Glutamatergic neuron (in vitro differentiated cells): ENCODE data around the gene NEK8. TPM values are rescaled to one million over a fixed set of nuclear protein-coding genes. Genes with fewer than 3 reads are reported as not detected.

Source experiments
- DNase-seq: peaks from one replicate; pipeline ENCODE4 v3.0.0; 2022
- H3K27ac Mint-ChIP-seq: one replicate; pipeline ENCODE4 v1.8.0; 2020; ENCODE audit warnings: mild to moderate bottlenecking, mixed read lengths, inconsistent platforms; ENCODE audit not compliant: unreplicated experiment
- H3K27me3 Mint-ChIP-seq: one replicate; pipeline ENCODE4 v1.8.0; 2020; ENCODE audit warnings: mild to moderate bottlenecking, moderate library complexity, mixed read lengths, inconsistent platforms; ENCODE audit not compliant: unreplicated experiment
- H3K36me3 Mint-ChIP-seq: one replicate; pipeline ENCODE4 v1.8.0; 2020; ENCODE audit warnings: mild to moderate bottlenecking, mixed read lengths, inconsistent platforms; ENCODE audit not compliant: unreplicated experiment
- H3K4me1 Mint-ChIP-seq: one replicate; pipeline ENCODE4 v1.8.0; 2020; ENCODE audit warnings: mild to moderate bottlenecking, low read depth, mixed read lengths, inconsistent platforms; ENCODE audit not compliant: unreplicated experiment
- H3K4me3 Mint-ChIP-seq: one replicate; pipeline ENCODE4 v1.8.0; 2020; ENCODE audit warnings: mild to moderate bottlenecking, mixed read lengths, inconsistent platforms; ENCODE audit not compliant: unreplicated experiment
- H3K9me3 Mint-ChIP-seq: one replicate; pipeline ENCODE4 v1.8.0; 2020; ENCODE audit warnings: mild to moderate bottlenecking, moderate library complexity, mixed read lengths, inconsistent platforms; ENCODE audit not compliant: unreplicated experiment
- total RNA-seq: library from RNA; stranded (reverse); fragmentation: NEBNext Ultra II Directional; extraction: Animal tissue kit (Norgen Biotek cat#: 25700); gene quantifications from one replicate; pipeline ENCODE4 v1.2.1, GENCODE V29; 2021; ENCODE audit not compliant: unreplicated experiment
- TF ChIP-seq, protein P1 (sequence below): fragments of 200-600 bp; sonication (generic); IDR thresholded peaks from one replicate; pipeline ENCODE4 v1.5.0; 2021; ENCODE audit not compliant: partially characterized antibody, unreplicated experiment

Gene NEK8
- total RNA-seq, 1 donor from 2014 or later: 5.9 TPM

GRCh38 chr17:28748852-28749515 is 20.4 kb downstream of the NEK8 start:
- H3K4me3 Mint-ChIP-seq: no peak overlapping the region
- peaks cover 13% of the 10 kb centered on the region for H3K4me1 Mint-ChIP-seq
- H3K27me3 Mint-ChIP-seq: peaks cover 30% of the 10 kb centered on the region
- no peak for DNase-seq
- TF ChIP-seq, protein P1, sequence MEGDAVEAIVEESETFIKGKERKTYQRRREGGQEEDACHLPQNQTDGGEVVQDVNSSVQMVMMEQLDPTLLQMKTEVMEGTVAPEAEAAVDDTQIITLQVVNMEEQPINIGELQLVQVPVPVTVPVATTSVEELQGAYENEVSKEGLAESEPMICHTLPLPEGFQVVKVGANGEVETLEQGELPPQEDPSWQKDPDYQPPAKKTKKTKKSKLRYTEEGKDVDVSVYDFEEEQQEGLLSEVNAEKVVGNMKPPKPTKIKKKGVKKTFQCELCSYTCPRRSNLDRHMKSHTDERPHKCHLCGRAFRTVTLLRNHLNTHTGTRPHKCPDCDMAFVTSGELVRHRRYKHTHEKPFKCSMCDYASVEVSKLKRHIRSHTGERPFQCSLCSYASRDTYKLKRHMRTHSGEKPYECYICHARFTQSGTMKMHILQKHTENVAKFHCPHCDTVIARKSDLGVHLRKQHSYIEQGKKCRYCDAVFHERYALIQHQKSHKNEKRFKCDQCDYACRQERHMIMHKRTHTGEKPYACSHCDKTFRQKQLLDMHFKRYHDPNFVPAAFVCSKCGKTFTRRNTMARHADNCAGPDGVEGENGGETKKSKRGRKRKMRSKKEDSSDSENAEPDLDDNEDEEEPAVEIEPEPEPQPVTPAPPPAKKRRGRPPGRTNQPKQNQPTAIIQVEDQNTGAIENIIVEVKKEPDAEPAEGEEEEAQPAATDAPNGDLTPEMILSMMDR: no peak
- peaks cover 24% of the 10 kb centered on the region for H3K9me3 Mint-ChIP-seq
- H3K36me3 Mint-ChIP-seq: no peaks in the 10 kb centered on the region
- peak overlapping the region; percentile 52 for H3K27ac Mint-ChIP-seq

DNA sequence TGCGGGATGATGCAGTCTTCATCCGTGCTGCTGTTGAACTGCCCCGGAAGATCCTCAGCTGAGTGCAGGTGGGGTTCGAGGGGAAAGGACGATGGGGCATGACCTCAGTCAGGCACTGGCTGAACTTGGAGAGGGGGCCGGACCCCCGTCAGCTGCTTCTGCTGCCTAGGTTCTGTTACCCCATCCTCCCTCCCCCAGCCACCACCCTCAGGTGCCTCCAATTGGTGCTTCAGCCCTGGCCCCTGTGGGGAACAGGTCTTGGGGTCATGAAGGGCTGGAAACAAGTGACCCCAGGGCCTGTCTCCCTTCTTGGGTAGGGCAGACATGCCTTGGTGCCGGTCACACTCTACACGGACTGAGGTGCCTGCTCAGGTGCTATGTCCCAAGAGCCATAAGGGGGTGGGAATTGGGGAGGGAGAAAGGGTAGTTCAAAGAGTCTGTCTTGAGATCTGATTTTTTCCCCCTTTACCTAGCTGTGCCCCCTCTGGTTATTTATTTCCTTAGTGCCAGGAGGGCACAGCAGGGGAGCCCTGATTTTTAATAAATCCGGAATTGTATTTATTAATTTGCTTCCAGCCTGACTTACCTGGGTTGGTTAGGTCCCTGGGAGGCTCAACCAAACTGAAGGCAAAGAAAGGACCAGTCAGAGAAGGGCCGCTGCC is 21.1 kb downstream of the NEK8 start:
- no peak overlapping the region for H3K27ac Mint-ChIP-seq
- H3K36me3 Mint-ChIP-seq: no peaks in the 10 kb centered on the region
- peaks cover 13% of the 10 kb centered on the region for H3K4me1 Mint-ChIP-seq
- peak overlapping the region; percentile 61 for H3K4me3 Mint-ChIP-seq
- H3K27me3 Mint-ChIP-seq: peaks cover 28% of the 10 kb centered on the region
- no peak for DNase-seq
- TF ChIP-seq, protein P1: no peak
- peaks cover 24% of the 10 kb centered on the region for H3K9me3 Mint-ChIP-seq

DNA sequence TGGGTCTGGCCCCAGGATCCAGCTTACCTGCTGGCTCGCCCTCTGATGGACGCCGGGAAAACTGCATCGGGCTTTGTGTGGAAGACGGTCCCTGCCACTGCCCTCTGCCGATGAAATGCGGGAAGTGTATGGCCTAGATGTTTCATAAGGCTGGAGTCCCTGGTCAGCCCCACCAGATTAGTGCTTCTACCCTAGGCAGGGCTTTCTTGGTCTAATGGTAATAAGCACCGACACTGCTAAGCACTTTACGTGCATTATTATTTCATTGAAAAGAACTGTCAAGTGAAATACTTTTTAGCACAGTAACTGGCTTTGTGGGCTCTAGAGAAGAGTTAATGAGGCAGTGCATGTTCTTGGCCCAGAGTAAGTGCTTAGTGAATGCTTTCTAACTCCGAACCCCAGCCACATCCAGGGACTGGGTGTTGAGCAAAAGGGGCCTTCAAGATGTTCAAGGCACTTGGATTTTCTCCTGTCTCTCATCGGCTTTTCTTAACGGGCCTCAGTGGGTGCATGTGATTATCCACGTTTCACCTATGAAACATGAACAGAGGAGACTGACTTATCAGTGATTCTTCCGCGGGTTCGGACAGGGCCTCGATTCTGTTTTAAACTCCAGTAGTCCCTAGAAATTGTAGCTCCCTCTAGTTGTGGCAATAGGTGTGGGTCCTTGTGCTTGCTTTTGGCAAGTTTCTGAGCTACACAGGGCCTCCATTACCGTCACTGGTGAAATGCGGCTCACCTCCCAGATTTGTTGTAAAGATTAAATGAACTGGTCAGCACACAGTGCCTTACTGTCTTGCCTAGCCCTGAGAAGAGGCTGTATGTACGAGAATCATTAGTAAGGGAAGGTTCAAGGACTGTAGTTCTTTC is 21.8 kb downstream of the NEK8 start:
- peak; percentile 96 for DNase-seq
- H3K4me1 Mint-ChIP-seq: peaks cover 13% of the 10 kb centered on the region
- peak overlapping the region; percentile 48 for H3K27ac Mint-ChIP-seq
- peaks cover 23% of the 10 kb centered on the region for H3K27me3 Mint-ChIP-seq
- H3K4me3 Mint-ChIP-seq: peak overlapping the region; percentile 61
- H3K9me3 Mint-ChIP-seq: peaks cover 19% of the 10 kb centered on the region
- TF ChIP-seq, protein P1: peak; percentile 95
- no peaks in the 10 kb centered on the region for H3K36me3 Mint-ChIP-seq

DNA sequence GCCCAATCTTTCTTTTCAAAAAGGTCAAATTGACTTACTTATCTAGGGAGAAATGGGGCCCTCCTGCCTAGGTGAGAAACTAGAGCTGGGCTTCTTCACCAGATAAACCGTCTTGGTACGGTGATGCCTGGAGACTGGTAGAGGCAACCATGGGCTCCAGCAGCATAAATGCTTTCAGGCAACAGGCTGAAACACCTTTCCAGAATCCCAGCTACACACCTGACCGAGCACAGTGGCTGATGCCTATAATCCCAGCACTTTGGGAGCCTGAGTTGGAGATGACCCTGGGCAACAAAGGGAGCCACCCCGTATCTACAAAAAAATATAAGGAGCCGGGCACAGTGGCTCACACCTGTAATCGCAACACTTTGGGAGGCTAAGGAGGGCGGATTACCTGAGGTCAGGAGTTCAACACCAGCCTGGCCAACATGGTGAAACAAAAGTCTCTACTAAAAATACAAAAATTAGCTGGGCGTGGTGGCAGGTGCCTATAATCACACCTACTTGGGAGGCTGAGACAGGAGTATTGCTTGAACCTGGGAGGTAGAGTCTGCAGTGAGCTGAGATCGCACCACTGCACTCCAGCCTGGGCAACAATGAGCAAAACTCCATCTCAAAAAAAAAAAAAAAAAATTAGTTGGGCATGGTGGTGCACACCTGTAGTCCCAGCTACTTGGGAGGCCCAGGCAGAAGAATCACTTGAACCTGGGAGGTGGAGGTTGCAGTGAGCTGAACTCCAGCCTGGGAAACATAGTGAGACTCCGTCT is 23.2 kb downstream of the NEK8 start:
- Mint-ChIP-seq H3K4me1 (peaks cover 7% of the 10 kb centered on the region), H3K4me3 (no peak overlapping the region), H3K27me3 (peaks cover 17% of the 10 kb centered on the region), H3K9me3 (peaks cover 12% of the 10 kb centered on the region), H3K27ac (no peak overlapping the region), H3K36me3 (no peaks in the 10 kb centered on the region)
- TF ChIP-seq, protein P1: no peak
- no peak for DNase-seq
